ENCODE results near the gene LSM14B. TPM values are rescaled to one million over a fixed set of nuclear protein-coding genes. Genes with fewer than 3 reads are reported as not detected.
A peak's percentile ranks its signal among the peaks of the same experiment; 100 is the strongest.

LSM14B gene
- total RNA-seq, 4 donors from 2014 or later, result 32.4 to 45.7 (median 37.0) TPM

DNA sequence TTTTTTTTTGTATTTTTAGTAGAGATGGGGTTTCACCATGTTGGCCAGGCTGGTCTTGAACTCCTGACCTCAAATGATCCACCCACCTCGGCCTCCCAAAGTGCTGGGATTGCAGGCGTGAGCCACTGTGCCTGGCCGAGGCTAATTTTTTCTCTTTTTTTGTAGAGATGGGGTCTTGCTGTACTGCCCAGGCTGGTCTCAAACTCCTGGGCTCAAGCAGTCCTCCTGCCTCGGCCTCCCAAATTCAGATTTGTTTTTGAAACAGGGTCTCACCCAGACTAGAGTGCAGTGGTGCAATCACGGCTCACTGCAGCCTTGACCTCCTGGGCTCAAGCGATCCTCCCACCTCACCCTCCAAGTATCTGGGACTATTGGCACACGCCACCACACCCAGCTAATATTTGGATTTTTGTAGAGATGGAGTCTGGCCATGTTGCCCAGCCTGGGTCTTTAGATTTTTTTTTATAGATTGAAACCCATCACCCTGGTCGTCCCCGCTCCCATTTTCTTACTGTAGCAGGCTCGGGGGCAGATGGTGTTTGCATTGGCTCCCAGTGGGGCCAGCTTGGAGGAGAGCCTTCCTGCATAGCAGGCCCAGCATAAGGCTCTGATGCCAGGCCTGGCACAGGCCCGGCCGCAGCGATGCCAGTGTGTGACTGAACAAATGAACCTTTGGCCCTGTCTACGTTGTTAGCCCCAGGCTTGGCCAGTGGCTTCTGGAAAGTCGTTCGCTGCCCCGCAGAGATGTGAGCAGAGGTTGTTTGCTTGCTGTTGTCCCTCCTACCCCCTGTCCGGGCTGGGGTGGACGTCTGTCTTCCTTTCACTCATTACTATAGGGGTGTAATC, 56.3 kb downstream of the LSM14B start:
- DNase-seq (ENCODE audit: low spot score in 2 of 2), result no peak
- 95% methylated on average over 12 of the region's 19 CpGs for WGBS
- Histone ChIP-seq H3K27ac (no peak overlapping the region), H3K4me3 (no peak overlapping the region), H3K4me1 (peaks cover 12% of the 10 kb centered on the region), H3K36me3 (peaks cover 51% of the 10 kb centered on the region), H3K27me3 (no peaks in the 10 kb centered on the region), H3K9me3 (no peaks in the 10 kb centered on the region)
- TF ChIP-seq, protein P1, sequence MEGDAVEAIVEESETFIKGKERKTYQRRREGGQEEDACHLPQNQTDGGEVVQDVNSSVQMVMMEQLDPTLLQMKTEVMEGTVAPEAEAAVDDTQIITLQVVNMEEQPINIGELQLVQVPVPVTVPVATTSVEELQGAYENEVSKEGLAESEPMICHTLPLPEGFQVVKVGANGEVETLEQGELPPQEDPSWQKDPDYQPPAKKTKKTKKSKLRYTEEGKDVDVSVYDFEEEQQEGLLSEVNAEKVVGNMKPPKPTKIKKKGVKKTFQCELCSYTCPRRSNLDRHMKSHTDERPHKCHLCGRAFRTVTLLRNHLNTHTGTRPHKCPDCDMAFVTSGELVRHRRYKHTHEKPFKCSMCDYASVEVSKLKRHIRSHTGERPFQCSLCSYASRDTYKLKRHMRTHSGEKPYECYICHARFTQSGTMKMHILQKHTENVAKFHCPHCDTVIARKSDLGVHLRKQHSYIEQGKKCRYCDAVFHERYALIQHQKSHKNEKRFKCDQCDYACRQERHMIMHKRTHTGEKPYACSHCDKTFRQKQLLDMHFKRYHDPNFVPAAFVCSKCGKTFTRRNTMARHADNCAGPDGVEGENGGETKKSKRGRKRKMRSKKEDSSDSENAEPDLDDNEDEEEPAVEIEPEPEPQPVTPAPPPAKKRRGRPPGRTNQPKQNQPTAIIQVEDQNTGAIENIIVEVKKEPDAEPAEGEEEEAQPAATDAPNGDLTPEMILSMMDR (IDR thresholded peaks at IDR 0.05), result no peak
- no peak for TF ChIP-seq EP300 (IDR thresholded peaks at IDR 0.05)
- no peak for TF ChIP-seq POLR2AphosphoS5 (IDR thresholded peaks at IDR 0.05)
- no peak for TF ChIP-seq POLR2A (IDR thresholded peaks at IDR 0.05)

DNA sequence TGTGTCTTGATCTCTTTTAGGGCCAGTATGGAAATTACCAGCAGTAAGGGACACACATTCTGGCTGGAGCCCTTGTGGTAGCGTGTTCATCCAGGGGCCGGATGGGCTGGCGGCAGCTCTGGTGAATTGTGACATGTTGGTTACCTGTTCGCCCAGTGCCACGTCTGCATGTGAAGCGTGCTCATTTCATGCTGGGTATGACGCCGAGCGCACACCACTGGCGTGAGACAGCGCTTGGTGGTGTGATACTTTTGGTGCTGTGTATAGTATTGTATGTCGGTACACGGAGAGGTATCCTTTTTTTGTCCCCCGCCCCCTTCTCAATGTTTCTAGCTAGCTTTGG, 56.9 kb downstream of the LSM14B start:
- DNase-seq (ENCODE audit: low spot score in 2 of 2), result no peak
- H3K27ac ChIP-seq, result no peak overlapping the region
- WGBS, result over 99% methylated on average over 14 of the region's 14 CpGs
- no peak overlapping the region for H3K4me3 ChIP-seq
- H3K4me1 ChIP-seq, result peaks cover 18% of the 10 kb centered on the region
- peaks cover 46% of the 10 kb centered on the region for H3K36me3 ChIP-seq
- no peaks in the 10 kb centered on the region for H3K9me3 ChIP-seq
- no peak for TF ChIP-seq POLR2A (IDR thresholded peaks at IDR 0.05)
- no peak for TF ChIP-seq EP300 (IDR thresholded peaks at IDR 0.05)
- no peak for TF ChIP-seq POLR2AphosphoS5 (IDR thresholded peaks at IDR 0.05)
- TF ChIP-seq, protein P1 (IDR thresholded peaks at IDR 0.05), result no peak
- no peaks in the 10 kb centered on the region for H3K27me3 ChIP-seq

DNA sequence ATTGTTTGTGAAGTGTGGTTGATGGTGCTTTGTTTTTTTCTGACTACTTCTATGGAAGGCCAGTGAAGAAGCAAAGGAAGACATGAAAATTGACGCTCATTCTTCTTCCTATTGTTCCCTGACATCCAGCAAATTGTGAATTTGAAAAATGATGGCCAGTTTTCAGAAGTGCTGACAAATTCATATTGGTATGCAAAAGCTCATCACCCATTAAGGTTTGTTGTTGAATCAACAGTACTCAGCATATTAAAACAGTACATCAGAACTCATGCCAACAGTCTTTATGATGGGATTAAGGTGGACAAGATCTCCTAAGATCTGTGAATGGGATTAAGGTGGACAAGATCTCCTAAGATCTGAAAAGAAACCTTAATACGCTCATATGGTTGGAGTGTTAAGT, 59.5 kb downstream of the LSM14B start:
- Histone ChIP-seq H3K4me3 (peak overlapping the region; percentile 87), H3K27me3 (no peaks in the 10 kb centered on the region), H3K27ac (no peak overlapping the region), H3K9me3 (no peaks in the 10 kb centered on the region), H3K36me3 (peaks cover 20% of the 10 kb centered on the region), H3K4me1 (peaks cover 24% of the 10 kb centered on the region)
- WGBS, result 94% methylated on average over 2 of the region's 2 CpGs
- DNase-seq (ENCODE audit: low spot score in 2 of 2), result no peak
- no peak for TF ChIP-seq POLR2AphosphoS5 (IDR thresholded peaks at IDR 0.05)
- TF ChIP-seq, protein P1 (IDR thresholded peaks at IDR 0.05), result no peak
- no peak for TF ChIP-seq POLR2A (IDR thresholded peaks at IDR 0.05)
- TF ChIP-seq EP300 (IDR thresholded peaks at IDR 0.05), result no peak

DNA sequence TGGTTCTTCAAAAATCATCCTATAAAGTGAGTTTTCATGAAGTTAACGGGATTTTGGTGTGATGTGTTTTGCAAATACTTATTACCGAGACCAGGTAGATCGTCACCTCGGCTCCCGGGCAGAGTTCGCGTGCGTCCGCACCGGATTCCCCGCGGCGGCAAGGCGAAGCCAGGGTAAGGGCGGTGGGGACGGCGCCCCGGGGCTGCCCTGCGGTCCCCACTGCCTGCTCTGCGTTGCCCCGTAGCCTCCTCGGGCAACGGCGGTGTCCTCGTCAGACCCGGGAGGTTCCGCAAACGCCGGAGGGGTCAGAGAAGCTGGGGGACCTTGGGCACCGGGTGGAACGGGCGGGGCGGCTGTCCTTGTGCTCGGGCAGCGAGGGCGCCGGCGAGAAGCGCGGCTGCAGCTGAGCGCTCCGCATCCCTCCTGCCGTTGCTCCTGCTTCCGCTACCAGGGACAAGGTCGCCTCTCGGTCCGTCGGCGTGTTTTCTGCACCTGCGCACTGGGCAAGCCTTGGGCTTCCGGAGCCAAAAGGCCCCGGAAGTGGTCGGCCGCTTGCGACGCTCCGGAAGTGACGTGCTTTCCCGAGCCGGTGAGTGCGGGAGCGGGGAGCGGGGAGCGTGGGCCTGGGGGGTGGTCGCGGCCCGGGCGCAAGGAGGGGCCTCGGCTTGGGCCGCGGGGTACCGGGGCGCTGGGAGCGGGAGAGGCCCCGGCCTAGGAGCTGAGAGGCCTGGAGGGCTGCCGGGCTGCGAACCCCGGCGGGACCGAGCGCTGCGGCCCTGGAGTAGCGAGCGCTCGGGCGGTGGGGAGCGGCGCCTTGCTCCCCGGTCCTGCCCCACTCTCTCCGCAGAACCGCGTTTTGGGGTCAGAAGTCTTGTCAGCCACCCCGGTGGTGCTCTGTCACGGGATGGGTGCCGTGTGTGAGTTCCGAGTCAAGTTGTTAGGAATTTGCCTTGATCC, 60.5 kb downstream of the LSM14B start, which contains the start of gene MTG2:
MTG2 (plus strand) TSS at position 560 of the 957 bp plus-strand sequence. CDS start 10,393 bp downstream, outside the sequence.
- TF ChIP-seq POLR2AphosphoS5 (IDR thresholded peaks at IDR 0.05) (peak; percentile 38 to 76 (median 69)), EP300 (IDR thresholded peaks at IDR 0.05) (no peak), POLR2A (IDR thresholded peaks at IDR 0.05) (peak; percentile 11 to 74)
- TF ChIP-seq, protein P1 (IDR thresholded peaks at IDR 0.05), result no peak
- Histone ChIP-seq H3K4me3 (peak within 1 kb of the TSS; percentile 87), H3K9me3 (no peaks in the 10 kb centered on the region), H3K4me1 (peaks cover 34% of the 10 kb centered on the region), H3K36me3 (peaks cover 17% of the 10 kb centered on the region), H3K27me3 (no peaks in the 10 kb centered on the region), H3K27ac (peak within 1 kb of the TSS; percentile 92)
- WGBS, result under 1% methylated on average over 41 of the region's 96 CpGs
- DNase-seq (ENCODE audit: low spot score in 2 of 2), result peak; percentile 96 to 97

All from suprapubic skin (tissue), 4 donors.